Endothelial cell of umbilical vein (primary cell): Measurements from ENCODE around the gene SLC12A2. TPM values are rescaled to one million over a fixed set of nuclear protein-coding genes. Genes with fewer than 3 reads are reported as not detected.

Experiments
- BruUV-seq: library from RNA; stranded (reverse); fragments of 400-500 nt; replicated peaks from 2 replicates; lab custom pipeline; 2021; lab: Mats Ljungman, UMichigan
- CTCF ChIA-PET: fragments of 300-600, 350-600 bp; sonication (Branson Sonifier 250); formaldehyde crosslinking; loops from one replicate; lab custom pipeline; 2021; ENCODE audit warnings: antibody characterized with exemption, inconsistent platforms; lab: Charles Lee
- POLR2A ChIA-PET: fragments of 300-600, 350-600 bp; sonication (Branson Sonifier 250); formaldehyde crosslinking; loops from one replicate; lab custom pipeline; 2021; ENCODE audit warnings: antibody characterized with exemption, inconsistent platforms; lab: Charles Lee
- DNase-seq: peaks from one replicate; pipeline ENCODE4 v3.0.0-alpha.2; 2011; ENCODE audit warnings: low read depth, low spot score
- FAIRE-seq: peaks from 2 replicates; lab custom pipeline; 2011; peaks lifted over from hg19 to GRCh38; lab: Jason Lieb, UNC
- H2AFZ ChIP-seq: 2 replicates; pipeline ENCODE4 v1.6.0; 2012; ENCODE audit warnings: low read depth, low read length, control low read depth, inconsistent platforms
- H3K27ac ChIP-seq: 2 replicates; pipeline ENCODE4 v1.5.1; 2011; ENCODE audit warnings: low read depth, mild to moderate bottlenecking, control low read depth, low read length, moderate library complexity; ENCODE audit not compliant: insufficient read depth
- H3K27me3 ChIP-seq, 2 experiments: 2 replicates each; pipeline versions ENCODE4 v1.6.0 to v1.6.1; 2011; ENCODE audit warnings: low read length in 2 of 2, mixed read lengths in 1 of 2; ENCODE audit not compliant: control insufficient read depth in 2 of 2, insufficient read depth in 2 of 2
- H3K36me3 ChIP-seq, 2 experiments: 2 replicates in 1 of 2; 3 replicates in 1 of 2; pipeline ENCODE4 v1.5.1; 2011; ENCODE audit warnings: low read length in 2 of 2, mild to moderate bottlenecking in 1 of 2, moderate library complexity in 1 of 2; ENCODE audit not compliant: control insufficient read depth in 2 of 2, insufficient read depth in 2 of 2; ENCODE audit errors: extremely low read depth in 1 of 2
- H3K4me1 ChIP-seq: 3 replicates; pipeline ENCODE4 v1.5.1; 2011; ENCODE audit warnings: mild to moderate bottlenecking, low read length; ENCODE audit not compliant: control insufficient read depth, insufficient read depth; ENCODE audit errors: extremely low read depth
- H3K4me2 ChIP-seq: 2 replicates; pipeline ENCODE4 v1.6.1; 2011; ENCODE audit warnings: low read length, control low read depth, mixed read lengths; ENCODE audit not compliant: insufficient read depth
- H3K4me3 ChIP-seq, 3 experiments: fragments of 200-600 bp in 1 of 3; sonication (generic), shearing (Covaris generic) in 1 of 3; replicated peaks in 1 of 3; 2 replicates each; pipeline ENCODE4 v1.5.1; 2011 to 2016; ENCODE audit warnings: control low read depth in 3 of 3, low read length in 3 of 3, mild to moderate bottlenecking in 2 of 3, inconsistent platforms in 1 of 3, low read depth in 1 of 3, moderate library complexity in 1 of 3; ENCODE audit not compliant: insufficient read depth in 1 of 3
- H3K79me2 ChIP-seq: 2 replicates; pipeline ENCODE4 v1.6.0; 2012; ENCODE audit warnings: low read length, inconsistent platforms; ENCODE audit not compliant: control insufficient read depth, insufficient read depth
- H3K9ac ChIP-seq: replicated peaks from 2 replicates; pipeline ENCODE3; 2011; ENCODE audit warnings: low read length, control low read depth; ENCODE audit not compliant: insufficient read depth; ENCODE audit errors: extremely low read depth
- H3K9me1 ChIP-seq: replicated peaks from 3 replicates; pipeline ENCODE4 v1.6.0; 2011; ENCODE audit warnings: mild to moderate bottlenecking, low read length; ENCODE audit not compliant: control insufficient read depth, insufficient read depth; ENCODE audit errors: extremely low read depth
- H3K9me3 ChIP-seq: replicated peaks from 2 replicates; pipeline ENCODE4 v1.5.1; 2012; ENCODE audit warnings: low read length, inconsistent platforms; ENCODE audit not compliant: control insufficient read depth, insufficient read depth
- H4K20me1 ChIP-seq: replicated peaks from 2 replicates; pipeline ENCODE3; 2011; ENCODE audit warnings: mild to moderate bottlenecking, low read length; ENCODE audit not compliant: control insufficient read depth, insufficient read depth; ENCODE audit errors: extremely low read depth
- EZH2 ChIP-seq: IDR thresholded peaks from 2 replicates; pipeline ENCODE4 v1.6.1; 2012; ENCODE audit warnings: borderline replicate concordance, low read depth, mild to moderate bottlenecking, moderate library complexity, low read length, inconsistent platforms; ENCODE audit not compliant: severe bottlenecking
- FOS ChIP-seq: IDR thresholded peaks from 2 replicates; pipeline ENCODE4 v1.6.1; 2011; ENCODE audit warnings: mild to moderate bottlenecking, low read length, moderate library complexity, borderline replicate concordance; ENCODE audit not compliant: insufficient read depth
- GATA2 ChIP-seq: IDR thresholded peaks from 2 replicates; pipeline ENCODE4 v1.7.0; 2011; ENCODE audit warnings: low read depth, mild to moderate bottlenecking, moderate library complexity, mixed read lengths, low read length; ENCODE audit not compliant: insufficient read length, insufficient read depth
- JUN ChIP-seq: IDR thresholded peaks from 2 replicates; pipeline ENCODE4 v1.6.1; 2011; ENCODE audit warnings: borderline replicate concordance, low read depth; ENCODE audit not compliant: insufficient read length, insufficient read depth
- MYC ChIP-seq: IDR thresholded peaks from one replicate; pipeline ENCODE4 v1.6.1; 2011; ENCODE audit warnings: mild to moderate bottlenecking, low read depth, low read length
- POLR2A ChIP-seq: IDR thresholded peaks from 2 replicates; pipeline ENCODE4 v1.6.1; 2012; ENCODE audit warnings: low read depth, mild to moderate bottlenecking, control low read depth, low read length
- POLR2AphosphoS5 ChIP-seq: IDR thresholded peaks from 2 replicates; pipeline ENCODE4 v1.6.1; 2012; ENCODE audit warnings: low read depth, mild to moderate bottlenecking, control low read depth, low read length, moderate library complexity; ENCODE audit not compliant: insufficient read depth
- dilution Hi-C: fragments of 300-500 bp; cut with MboI; formaldehyde crosslinking; loops from one replicate; pipeline ENCODE4 v1.15.0; 2019; ENCODE audit warnings: low sequenced_read_pairs; ENCODE audit not compliant: extremely low pct_ligation_motif_present
- intact Hi-C: fragments of 100-400 bp; cut with micrococcal nuclease; formaldehyde crosslinking; loops from one replicate; pipeline ENCODE4 v1.10.0; 2022
- polyA plus RNA-seq, 4 experiments: library from polyadenylated mRNA; depleted of rRNA in 3 of 4; stranded (reverse) in 3 of 4; unstranded in 1 of 4; fragments of >200 nt; gene quantifications; 2 replicates each; pipeline versions ENCODE4 v1.2.1 to v1.2.3, GENCODE V29; 2011 to 2012; ENCODE audit warnings: missing spikeins in 1 of 4
- total RNA-seq: library from RNA; stranded (reverse); gene quantifications from 2 replicates; pipeline ENCODE4 v1.2.3, GENCODE V29; 2021
- TF ChIP-seq, protein P1 (sequence below), 2 donors: IDR thresholded peaks; 1 replicate in 1 of 2; 2 replicates in 1 of 2; pipeline ENCODE4 v1.5.1; 2011; ENCODE audit warnings: low read length in 2 of 2, mild to moderate bottlenecking in 2 of 2, moderate library complexity in 2 of 2, control low read depth in 1 of 2, inconsistent platforms in 1 of 2, low read depth in 1 of 2; ENCODE audit not compliant: insufficient read depth in 1 of 2; ENCODE audit errors: extremely low read depth in 1 of 2
- TF ChIP-seq, protein P2 (sequence below): IDR thresholded peaks from 2 replicates; pipeline ENCODE4 v1.6.1; 2011; ENCODE audit not compliant: insufficient read depth, insufficient read length

Gene SLC12A2
- total and polyA plus RNA-seq, 2 donors (not counting 3 experiments of a cell fraction or from before 2014, with no cell fraction given), result 11.0 to 59.5 TPM

DNA sequence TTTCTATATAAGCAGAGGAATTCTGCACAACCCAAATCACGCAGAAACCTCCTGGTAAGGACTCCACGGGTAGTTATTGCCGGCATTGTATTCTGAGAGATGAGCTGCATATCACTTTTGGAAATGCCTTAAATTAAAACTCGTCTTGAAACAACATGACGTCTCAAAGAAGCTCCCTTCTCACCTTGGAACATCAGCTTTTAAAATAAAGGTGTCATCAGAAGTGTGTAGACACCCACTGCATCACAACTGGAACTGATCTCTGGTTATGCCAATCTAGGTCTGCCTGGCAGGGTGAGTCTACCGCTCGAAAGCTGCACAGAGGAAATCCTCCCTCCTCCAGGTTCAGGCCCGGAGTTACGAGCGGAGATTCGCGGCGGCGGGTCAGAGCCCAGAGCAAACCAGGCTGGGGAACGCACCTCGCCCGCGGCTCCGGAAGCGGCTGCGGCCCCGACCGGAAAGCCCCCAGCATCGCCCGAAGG, 974 bp upstream of the SLC12A2 start:
- dilution Hi-C loops, result no loop called here
- TSS peak; percentile 57 for BruUV-seq
- H3K27ac ChIP-seq, result peak overlapping the region; percentile 76
- no peak for TF ChIP-seq GATA2
- no peak for TF ChIP-seq POLR2AphosphoS5
- TF ChIP-seq, protein P1, sequence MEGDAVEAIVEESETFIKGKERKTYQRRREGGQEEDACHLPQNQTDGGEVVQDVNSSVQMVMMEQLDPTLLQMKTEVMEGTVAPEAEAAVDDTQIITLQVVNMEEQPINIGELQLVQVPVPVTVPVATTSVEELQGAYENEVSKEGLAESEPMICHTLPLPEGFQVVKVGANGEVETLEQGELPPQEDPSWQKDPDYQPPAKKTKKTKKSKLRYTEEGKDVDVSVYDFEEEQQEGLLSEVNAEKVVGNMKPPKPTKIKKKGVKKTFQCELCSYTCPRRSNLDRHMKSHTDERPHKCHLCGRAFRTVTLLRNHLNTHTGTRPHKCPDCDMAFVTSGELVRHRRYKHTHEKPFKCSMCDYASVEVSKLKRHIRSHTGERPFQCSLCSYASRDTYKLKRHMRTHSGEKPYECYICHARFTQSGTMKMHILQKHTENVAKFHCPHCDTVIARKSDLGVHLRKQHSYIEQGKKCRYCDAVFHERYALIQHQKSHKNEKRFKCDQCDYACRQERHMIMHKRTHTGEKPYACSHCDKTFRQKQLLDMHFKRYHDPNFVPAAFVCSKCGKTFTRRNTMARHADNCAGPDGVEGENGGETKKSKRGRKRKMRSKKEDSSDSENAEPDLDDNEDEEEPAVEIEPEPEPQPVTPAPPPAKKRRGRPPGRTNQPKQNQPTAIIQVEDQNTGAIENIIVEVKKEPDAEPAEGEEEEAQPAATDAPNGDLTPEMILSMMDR (IDR thresholded peaks at IDR 0.05; ENCODE audit: extremely low read depth in 1 of 2, insufficient read depth in 1 of 2, low read depth in 1 of 2, low read length in 2 of 2), result no peak
- no peak for TF ChIP-seq FOS
- no peak for TF ChIP-seq EZH2
- TF ChIP-seq MYC, result no peak
- TF ChIP-seq JUN, result no peak
- TF ChIP-seq POLR2A, result no peak
- TF ChIP-seq, protein P2, sequence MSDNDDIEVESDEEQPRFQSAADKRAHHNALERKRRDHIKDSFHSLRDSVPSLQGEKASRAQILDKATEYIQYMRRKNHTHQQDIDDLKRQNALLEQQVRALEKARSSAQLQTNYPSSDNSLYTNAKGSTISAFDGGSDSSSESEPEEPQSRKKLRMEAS, result no peak
- H3K79me2 ChIP-seq, result peaks cover 31% of the 10 kb centered on the region
- H3K27me3 ChIP-seq, result no peaks in the 10 kb centered on the region
- peak overlapping the region; percentile 76 for H2AFZ ChIP-seq
- peak overlapping the region; percentile 66 for H3K4me2 ChIP-seq
- DNase-seq, result no peak
- no peaks in the 10 kb centered on the region for H3K9me1 ChIP-seq
- H3K4me1 ChIP-seq, result peaks cover 25% of the 10 kb centered on the region
- CTCF ChIA-PET, result interaction anchor here (0.8 to 6.6 kb wide), 8 partner anchors 10 to 326 kb away, joined by 3 to 45 read pairs (median 7); no protein-coding TSS in a partner anchor
- intact Hi-C loops, result loop anchor here (1.0 to 2.0 kb wide), 10 partner anchors 44 to 518 kb away; no protein-coding TSS in a partner anchor
- H3K9ac ChIP-seq, result peak overlapping the region; percentile 90
- no peaks in the 10 kb centered on the region for H3K36me3 ChIP-seq
- H3K9me3 ChIP-seq, result no peaks in the 10 kb centered on the region
- peak; percentile 24 for FAIRE-seq
- peak overlapping the region; percentile 11 to 94 (median 68) for H3K4me3 ChIP-seq
- POLR2A ChIA-PET, result interaction anchor here (1.0 to 1.9 kb wide), 3 partner anchors 44 to 123 kb away, joined by 3 to 6 read pairs (median 6); no protein-coding TSS in a partner anchor
- H4K20me1 ChIP-seq, result peaks cover 12% of the 10 kb centered on the region
